GM23338 (cell line): ENCODE results near the gene THOP1. TPM values are rescaled to one million over a fixed set of nuclear protein-coding genes. Genes with fewer than 3 reads are reported as not detected.

ENCODE experiments used
- ATAC-seq: fragments of 200-7000 bp; cut with Tn5 transposase; 3 replicates; pipeline ENCODE4 v1.9.1; 2020
- DNase-seq: peaks from one replicate; pipeline ENCODE4 v3.0.0-alpha.2; 2015; ENCODE audit warnings: low spot score
- H2AFZ ChIP-seq: fragments of 200-600 bp; sonication (generic); 2 replicates; pipeline ENCODE4 v1.8.0; 2016; ENCODE audit warnings: antibody characterized with exemption, mild to moderate bottlenecking, moderate library complexity
- H3F3A ChIP-seq: fragments of 200-600 bp; sonication (generic); replicated peaks from 2 replicates; pipeline ENCODE4 v1.8.0; 2017; ENCODE audit warnings: antibody characterized with exemption, mixed run types, low read depth
- H3K27ac ChIP-seq: fragments of 200-600 bp; sonication (generic); 2 replicates; pipeline ENCODE4 v1.6.1; 2016; ENCODE audit warnings: low read depth
- H3K27me3 ChIP-seq: fragments of 200-600 bp; sonication (generic); 2 replicates; pipeline ENCODE4 v1.8.0; 2016; ENCODE audit warnings: mild to moderate bottlenecking, mixed run types, moderate library complexity; ENCODE audit not compliant: insufficient read depth
- H3K36me3 ChIP-seq: fragments of 200-600 bp; sonication (generic); 2 replicates; pipeline ENCODE4 v1.8.0; 2016; ENCODE audit warnings: mild to moderate bottlenecking; ENCODE audit not compliant: insufficient read depth
- H3K4me1 ChIP-seq: fragments of 200-600 bp; sonication (generic); 2 replicates; pipeline ENCODE4 v1.8.0; 2016; ENCODE audit warnings: mild to moderate bottlenecking, moderate library complexity; ENCODE audit not compliant: insufficient read depth
- H3K4me2 ChIP-seq: fragments of 200-600 bp; sonication (generic); 2 replicates; pipeline ENCODE4 v1.7.1; 2017; ENCODE audit warnings: mixed run types
- H3K4me3 ChIP-seq: fragments of 200-600 bp; sonication (generic); 2 replicates; pipeline ENCODE4 v1.6.1; 2016; ENCODE audit warnings: mixed run types
- H3K79me2 ChIP-seq: fragments of 200-600 bp; sonication (generic); replicated peaks from 2 replicates; pipeline ENCODE4 v1.8.0; 2017; ENCODE audit warnings: mild to moderate bottlenecking; ENCODE audit not compliant: insufficient read depth
- H3K9me2 ChIP-seq: fragments of 200-600 bp; sonication (generic); 2 replicates; pipeline ENCODE4 v1.8.0; 2017; ENCODE audit not compliant: insufficient read depth
- H4K20me1 ChIP-seq: fragments of 200-600 bp; sonication (generic); replicated peaks from 2 replicates; pipeline ENCODE4 v1.8.0; 2017; ENCODE audit warnings: mild to moderate bottlenecking; ENCODE audit not compliant: insufficient read depth
- H3K27ac Mint-ChIP-seq: 2 replicates; pipeline ENCODE4 v1.8.0; 2020; ENCODE audit warnings: inconsistent platforms, mild to moderate bottlenecking, moderate library complexity, mixed read lengths
- H3K27me3 Mint-ChIP-seq: 3 replicates; pipeline ENCODE4 v1.8.0; 2022; ENCODE audit warnings: low read depth, mild to moderate bottlenecking, moderate library complexity, mixed read lengths, inconsistent platforms; ENCODE audit not compliant: insufficient read depth, poor library complexity
- H3K36me3 Mint-ChIP-seq: 3 replicates; pipeline ENCODE4 v1.8.0; 2021; ENCODE audit warnings: low read depth, mild to moderate bottlenecking, inconsistent platforms, moderate library complexity, mixed read lengths
- H3K4me1 Mint-ChIP-seq: 3 replicates; pipeline ENCODE4 v1.8.0; 2020; ENCODE audit warnings: mild to moderate bottlenecking, inconsistent platforms, mixed read lengths
- H3K4me3 Mint-ChIP-seq: 3 replicates; pipeline ENCODE4 v1.8.0; 2021; ENCODE audit warnings: moderate library complexity, mild to moderate bottlenecking, inconsistent platforms, mixed read lengths
- H3K9me3 Mint-ChIP-seq: 3 replicates; pipeline ENCODE4 v1.8.0; 2020; ENCODE audit warnings: moderate library complexity, mild to moderate bottlenecking, inconsistent platforms, mixed read lengths
- CREB1 ChIP-seq: fragments of 250-450 bp; sonication (Bioruptor Pico); IDR thresholded peaks from 2 replicates; pipeline ENCODE4 v1.5.0; 2020; ENCODE audit warnings: low read depth, mild to moderate bottlenecking, moderate library complexity
- EZH2 ChIP-seq: fragments of 200-600 bp; sonication (generic); IDR thresholded peaks from one replicate; pipeline ENCODE4 v1.8.0; 2017; ENCODE audit warnings: antibody characterized with exemption, mild to moderate bottlenecking, low read depth; ENCODE audit not compliant: unreplicated experiment
- EZH2phosphoT487 ChIP-seq: fragments of 200-600 bp; sonication (generic); IDR thresholded peaks from one replicate; pipeline ENCODE4 v1.8.1; 2018; ENCODE audit warnings: antibody characterized with exemption; ENCODE audit not compliant: unreplicated experiment
- JUNB ChIP-seq: IDR thresholded peaks from one replicate; pipeline ENCODE4 v1.6.1; 2016; ENCODE audit warnings: antibody characterized with exemption; ENCODE audit not compliant: unreplicated experiment
- NANOG ChIP-seq: IDR thresholded peaks from 2 replicates; pipeline ENCODE4 v1.6.1; 2016; ENCODE audit warnings: antibody characterized with exemption, borderline replicate concordance
- POLR2AphosphoS5 ChIP-seq: IDR thresholded peaks from 2 replicates; pipeline ENCODE4 v1.6.1; 2016; ENCODE audit warnings: antibody characterized with exemption, low read depth
- STAT1 ChIP-seq: IDR thresholded peaks from one replicate; pipeline ENCODE4 v1.6.1; 2016; ENCODE audit warnings: antibody characterized with exemption; ENCODE audit not compliant: unreplicated experiment
- ZNF114 ChIP-seq: fragments of 250-450 bp; sonication (Bioruptor Pico); IDR thresholded peaks from 2 replicates; pipeline ENCODE4 v1.5.0; 2020; ENCODE audit warnings: mild to moderate bottlenecking, moderate library complexity
- ZNF331 ChIP-seq: fragments of 250-450 bp; sonication (Bioruptor Pico); IDR thresholded peaks from 2 replicates; pipeline ENCODE4 v1.5.0; 2020; ENCODE audit warnings: low read depth, mild to moderate bottlenecking, moderate library complexity
- polyA plus RNA-seq: library from polyadenylated mRNA; unstranded; fragments of >200 nt; fragmentation: Nextera tagmentation; extraction: Ambion mirVana; gene quantifications from 2 replicates; pipeline ENCODE4 v1.2.1, GENCODE V29; 2016
- total RNA-seq: library from RNA; depleted of rRNA; stranded (reverse); fragments of >200 nt; shearing (Covaris generic); gene quantifications from 2 replicates; pipeline ENCODE4 v1.2.3, GENCODE V29; 2014
- TF ChIP-seq, protein P1 (sequence below), 2 experiments: fragments of 200-600 bp in 1 of 2; sonication (generic) in 1 of 2; conservative IDR thresholded peaks; 2 replicates each; pipeline versions ENCODE4 v1.5.1 to v1.6.1; 2016 to 2017; ENCODE audit warnings: antibody characterized with exemption in 2 of 2, low read depth in 2 of 2, mild to moderate bottlenecking in 2 of 2, moderate library complexity in 1 of 2
- TF ChIP-seq, protein P2 (sequence below): fragments of 250-450 bp; sonication (Bioruptor Pico); IDR thresholded peaks from 2 replicates; pipeline ENCODE4 v1.5.0; 2020; ENCODE audit warnings: mild to moderate bottlenecking, moderate library complexity

The THOP1 gene
- total and polyA plus RNA-seq, 2 experiments from 2014 or later, result 110 to 229 TPM

DNA sequence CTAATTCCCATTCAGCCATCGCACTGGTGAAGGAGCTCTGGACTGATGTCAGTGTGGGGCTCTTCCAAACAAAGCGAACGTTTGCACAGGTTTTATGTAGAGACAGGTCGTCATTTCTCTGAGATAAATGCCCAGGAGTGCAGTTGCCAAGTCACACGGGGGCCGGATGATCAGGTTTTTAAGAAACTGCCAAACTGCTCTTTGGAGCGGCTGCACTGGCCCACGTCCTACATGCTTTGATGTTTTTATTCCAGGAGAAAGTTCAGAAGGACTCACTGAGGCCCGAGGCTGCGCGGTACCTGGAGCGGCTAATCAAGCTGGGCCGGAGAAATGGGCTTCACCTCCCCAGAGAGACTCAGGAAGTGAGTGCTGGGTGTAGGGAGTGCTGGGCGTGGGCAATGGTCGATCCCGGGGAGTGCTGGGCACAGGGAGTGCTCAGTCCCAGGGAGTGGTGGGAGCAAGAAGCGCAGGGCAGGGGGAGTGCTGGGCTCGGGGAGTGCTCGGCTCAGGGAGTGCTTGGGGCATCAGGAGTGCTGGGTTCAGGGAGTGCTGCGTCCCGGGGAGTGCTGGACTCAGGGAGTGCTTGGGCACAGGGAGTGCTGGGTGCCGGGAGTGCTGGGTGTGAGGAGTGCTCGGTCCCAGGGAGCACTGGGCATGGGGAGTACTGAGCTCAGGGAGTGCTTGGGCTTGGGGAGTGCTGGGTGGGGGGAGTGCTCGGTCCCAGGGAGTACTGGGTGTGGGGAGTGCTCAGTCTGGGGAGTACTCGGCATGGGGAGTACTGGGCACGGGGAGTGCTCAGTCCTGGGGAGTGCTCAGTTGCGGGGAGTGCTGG, 10.7 kb downstream of the THOP1 start:
- Histone ChIP-seq H3K9me2 (no peaks in the 10 kb centered on the region), H4K20me1 (peaks cover 16% of the 10 kb centered on the region; the same call in 1 of the 2 replicates), H3K4me1 (no peaks in the 10 kb centered on the region), H3K79me2 (peaks cover 7% of the 10 kb centered on the region), H3K36me3 (peaks cover 11% of the 10 kb centered on the region), H3K27ac (no peak overlapping the region), H3K4me2 (no peak overlapping the region), H3K4me3 (no peak overlapping the region), H3F3A (no peaks in the 10 kb centered on the region), H2AFZ (no peak overlapping the region), H3K27me3 (no peaks in the 10 kb centered on the region)
- peaks cover 6% of the 10 kb centered on the region; the same call in 1 of the 3 replicates for H3K4me1 Mint-ChIP-seq
- no peaks in the 10 kb centered on the region for H3K9me3 Mint-ChIP-seq
- TF ChIP-seq, protein P1, sequence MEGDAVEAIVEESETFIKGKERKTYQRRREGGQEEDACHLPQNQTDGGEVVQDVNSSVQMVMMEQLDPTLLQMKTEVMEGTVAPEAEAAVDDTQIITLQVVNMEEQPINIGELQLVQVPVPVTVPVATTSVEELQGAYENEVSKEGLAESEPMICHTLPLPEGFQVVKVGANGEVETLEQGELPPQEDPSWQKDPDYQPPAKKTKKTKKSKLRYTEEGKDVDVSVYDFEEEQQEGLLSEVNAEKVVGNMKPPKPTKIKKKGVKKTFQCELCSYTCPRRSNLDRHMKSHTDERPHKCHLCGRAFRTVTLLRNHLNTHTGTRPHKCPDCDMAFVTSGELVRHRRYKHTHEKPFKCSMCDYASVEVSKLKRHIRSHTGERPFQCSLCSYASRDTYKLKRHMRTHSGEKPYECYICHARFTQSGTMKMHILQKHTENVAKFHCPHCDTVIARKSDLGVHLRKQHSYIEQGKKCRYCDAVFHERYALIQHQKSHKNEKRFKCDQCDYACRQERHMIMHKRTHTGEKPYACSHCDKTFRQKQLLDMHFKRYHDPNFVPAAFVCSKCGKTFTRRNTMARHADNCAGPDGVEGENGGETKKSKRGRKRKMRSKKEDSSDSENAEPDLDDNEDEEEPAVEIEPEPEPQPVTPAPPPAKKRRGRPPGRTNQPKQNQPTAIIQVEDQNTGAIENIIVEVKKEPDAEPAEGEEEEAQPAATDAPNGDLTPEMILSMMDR (conservative IDR thresholded peaks at IDR 0.05; ENCODE audit: low read depth in 2 of 2), result no peak
- TF ChIP-seq STAT1 (no peak), NANOG (no peak), POLR2AphosphoS5 (no peak), EZH2phosphoT487 (no peak), ZNF114 (no peak), CREB1 (CRISPR knock-in tag) (no peak), ZNF331 (no peak), EZH2 (no peak), JUNB (no peak)
- TF ChIP-seq, protein P2, sequence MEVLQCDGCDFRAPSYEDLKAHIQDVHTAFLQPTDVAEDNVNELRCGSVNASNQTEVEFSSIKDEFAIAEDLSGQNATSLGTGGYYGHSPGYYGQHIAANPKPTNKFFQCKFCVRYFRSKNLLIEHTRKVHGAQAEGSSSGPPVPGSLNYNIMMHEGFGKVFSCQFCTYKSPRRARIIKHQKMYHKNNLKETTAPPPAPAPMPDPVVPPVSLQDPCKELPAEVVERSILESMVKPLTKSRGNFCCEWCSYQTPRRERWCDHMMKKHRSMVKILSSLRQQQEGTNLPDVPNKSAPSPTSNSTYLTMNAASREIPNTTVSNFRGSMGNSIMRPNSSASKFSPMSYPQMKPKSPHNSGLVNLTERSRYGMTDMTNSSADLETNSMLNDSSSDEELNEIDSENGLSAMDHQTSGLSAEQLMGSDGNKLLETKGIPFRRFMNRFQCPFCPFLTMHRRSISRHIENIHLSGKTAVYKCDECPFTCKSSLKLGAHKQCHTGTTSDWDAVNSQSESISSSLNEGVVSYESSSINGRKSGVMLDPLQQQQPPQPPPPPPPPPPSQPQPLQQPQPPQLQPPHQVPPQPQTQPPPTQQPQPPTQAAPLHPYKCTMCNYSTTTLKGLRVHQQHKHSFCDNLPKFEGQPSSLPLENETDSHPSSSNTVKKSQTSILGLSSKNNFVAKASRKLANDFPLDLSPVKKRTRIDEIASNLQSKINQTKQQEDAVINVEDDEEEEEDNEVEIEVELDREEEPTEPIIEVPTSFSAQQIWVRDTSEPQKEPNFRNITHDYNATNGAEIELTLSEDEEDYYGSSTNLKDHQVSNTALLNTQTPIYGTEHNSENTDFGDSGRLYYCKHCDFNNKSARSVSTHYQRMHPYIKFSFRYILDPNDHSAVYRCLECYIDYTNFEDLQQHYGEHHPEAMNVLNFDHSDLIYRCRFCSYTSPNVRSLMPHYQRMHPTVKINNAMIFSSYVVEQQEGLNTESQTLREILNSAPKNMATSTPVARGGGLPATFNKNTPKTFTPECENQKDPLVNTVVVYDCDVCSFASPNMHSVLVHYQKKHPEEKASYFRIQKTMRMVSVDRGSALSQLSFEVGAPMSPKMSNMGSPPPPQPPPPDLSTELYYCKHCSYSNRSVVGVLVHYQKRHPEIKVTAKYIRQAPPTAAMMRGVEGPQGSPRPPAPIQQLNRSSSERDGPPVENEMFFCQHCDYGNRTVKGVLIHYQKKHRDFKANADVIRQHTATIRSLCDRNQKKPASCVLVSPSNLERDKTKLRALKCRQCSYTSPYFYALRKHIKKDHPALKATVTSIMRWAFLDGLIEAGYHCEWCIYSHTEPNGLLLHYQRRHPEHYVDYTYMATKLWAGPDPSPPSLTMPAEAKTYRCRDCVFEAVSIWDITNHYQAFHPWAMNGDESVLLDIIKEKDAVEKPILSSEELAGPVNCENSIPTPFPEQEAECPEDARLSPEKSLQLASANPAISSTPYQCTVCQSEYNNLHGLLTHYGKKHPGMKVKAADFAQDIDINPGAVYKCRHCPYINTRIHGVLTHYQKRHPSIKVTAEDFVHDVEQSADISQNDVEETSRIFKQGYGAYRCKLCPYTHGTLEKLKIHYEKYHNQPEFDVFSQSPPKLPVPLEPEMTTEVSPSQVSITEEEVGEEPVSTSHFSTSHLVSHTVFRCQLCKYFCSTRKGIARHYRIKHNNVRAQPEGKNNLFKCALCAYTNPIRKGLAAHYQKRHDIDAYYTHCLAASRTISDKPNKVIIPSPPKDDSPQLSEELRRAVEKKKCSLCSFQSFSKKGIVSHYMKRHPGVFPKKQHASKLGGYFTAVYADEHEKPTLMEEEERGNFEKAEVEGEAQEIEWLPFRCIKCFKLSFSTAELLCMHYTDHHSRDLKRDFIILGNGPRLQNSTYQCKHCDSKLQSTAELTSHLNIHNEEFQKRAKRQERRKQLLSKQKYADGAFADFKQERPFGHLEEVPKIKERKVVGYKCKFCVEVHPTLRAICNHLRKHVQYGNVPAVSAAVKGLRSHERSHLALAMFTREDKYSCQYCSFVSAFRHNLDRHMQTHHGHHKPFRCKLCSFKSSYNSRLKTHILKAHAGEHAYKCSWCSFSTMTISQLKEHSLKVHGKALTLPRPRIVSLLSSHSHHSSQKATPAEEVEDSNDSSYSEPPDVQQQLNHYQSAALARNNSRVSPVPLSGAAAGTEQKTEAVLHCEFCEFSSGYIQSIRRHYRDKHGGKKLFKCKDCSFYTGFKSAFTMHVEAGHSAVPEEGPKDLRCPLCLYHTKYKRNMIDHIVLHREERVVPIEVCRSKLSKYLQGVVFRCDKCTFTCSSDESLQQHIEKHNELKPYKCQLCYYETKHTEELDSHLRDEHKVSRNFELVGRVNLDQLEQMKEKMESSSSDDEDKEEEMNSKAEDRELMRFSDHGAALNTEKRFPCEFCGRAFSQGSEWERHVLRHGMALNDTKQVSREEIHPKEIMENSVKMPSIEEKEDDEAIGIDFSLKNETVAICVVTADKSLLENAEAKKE (CRISPR knock-in tag), result no peak
- no peak for ATAC-seq
- H3K27ac Mint-ChIP-seq, result 0 out of 2 replicates have a peak overlapping the region, but pooled peaks have one; percentile 48
- no peak for DNase-seq
- H3K4me3 Mint-ChIP-seq, result no peak overlapping the region
- H3K27me3 Mint-ChIP-seq, result peaks cover 11% of the 10 kb centered on the region
- H3K36me3 Mint-ChIP-seq, result peaks cover 74% of the 10 kb centered on the region
